ENCODE data around the gene ZNF19. TPM values are rescaled to one million over a fixed set of nuclear protein-coding genes. Genes with fewer than 3 reads are reported as not detected.
A peak's percentile ranks its signal among the peaks of the same experiment; 100 is the strongest.

Gene ZNF19
- total RNA-seq, 6 donors from 2014 or later: 9.4 to 44.0 (median 18.6) TPM

DNA sequence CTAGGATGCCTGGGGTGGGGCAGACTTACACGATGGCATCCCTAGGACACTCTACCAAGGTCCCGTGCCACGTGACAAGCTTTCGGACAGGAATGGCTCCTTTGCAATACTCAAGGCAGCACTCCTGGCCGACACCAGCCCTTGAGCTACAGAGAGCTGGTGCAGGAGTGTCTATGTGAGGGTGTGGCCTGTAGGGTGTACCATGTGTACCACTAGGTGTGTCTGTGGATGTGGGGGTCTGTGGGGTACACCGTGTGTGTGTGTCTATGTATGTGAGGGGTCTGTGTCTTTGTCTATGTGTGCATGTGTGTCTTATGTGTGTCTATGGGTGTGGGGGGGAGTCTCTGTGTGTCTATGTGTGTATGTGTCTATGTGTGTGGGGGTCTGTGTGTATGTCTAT lies 45.4 kb downstream of the ZNF19 start:
- Histone ChIP-seq H3K36me3 (peaks cover 2 to 10% (median 6%) of the 10 kb centered on the region in 4 donors), H3K4me1 (no peaks in the 10 kb centered on the region), H3K4me3 (no peak overlapping the region), H3K27me3 (no peaks in the 10 kb centered on the region), H3K9me3 (peaks cover 33 to 64% (median 50%) of the 10 kb centered on the region in 4 donors), H3K27ac (no peak overlapping the region)
- ATAC-seq (ENCODE audit: low FRiP score in 2 of 2) (peak in 1 of 2 donors; percentile 3), DNase-seq (no peak)
- TF ChIP-seq POLR2A (IDR thresholded peaks at IDR 0.05) (no peak), EP300 (IDR thresholded peaks at IDR 0.05) (no peak), POLR2AphosphoS5 (IDR thresholded peaks at IDR 0.05) (no peak), CTCF (IDR thresholded peaks at IDR 0.05) (no peak)
- 92 to 100% methylated on average over 6 of the region's 6 CpGs for WGBS, 2 donors

DNA sequence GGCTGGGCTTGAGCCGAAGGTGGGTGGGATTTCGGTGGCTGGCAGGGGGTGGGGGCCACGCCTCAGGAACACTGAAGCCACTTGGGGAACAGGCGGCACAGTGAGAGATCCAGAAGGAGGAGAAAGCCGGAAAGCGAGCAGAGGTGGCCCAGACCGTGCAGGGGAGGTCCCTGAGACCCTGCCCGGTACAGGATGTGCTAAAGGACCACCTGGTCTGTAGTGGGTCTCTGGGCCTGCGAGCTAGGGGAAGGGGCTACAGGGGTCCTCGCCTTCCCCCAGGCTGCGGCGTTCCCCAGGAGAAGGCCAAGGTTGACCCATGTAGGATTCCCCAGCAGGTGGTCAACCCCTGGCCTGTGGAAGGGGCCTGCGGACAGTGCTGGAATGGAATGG lies 47.1 kb downstream of the ZNF19 start, which contains the start of gene TLE7:
TLE7 (minus strand) TSS at position 4 of the 390 bp plus-strand sequence. CDS start 8,730 bp downstream, outside the sequence.
- Histone ChIP-seq H3K27ac (no peak within 1 kb of the TSS), H3K36me3 (no peaks in the 10 kb centered on the region), H3K27me3 (no peaks in the 10 kb centered on the region), H3K9me3 (peaks cover 18 to 47% (median 33%) of the 10 kb centered on the region in 4 donors), H3K4me3 (no peak within 1 kb of the TSS), H3K4me1 (no peaks in the 10 kb centered on the region)
- no peak for TF ChIP-seq POLR2AphosphoS5 (IDR thresholded peaks at IDR 0.05)
- DNase-seq (no peak), ATAC-seq (ENCODE audit: low FRiP score in 2 of 2) (no peak)
- 83 to 85% methylated on average over 13 of the region's 13 CpGs for WGBS, 2 donors

DNA sequence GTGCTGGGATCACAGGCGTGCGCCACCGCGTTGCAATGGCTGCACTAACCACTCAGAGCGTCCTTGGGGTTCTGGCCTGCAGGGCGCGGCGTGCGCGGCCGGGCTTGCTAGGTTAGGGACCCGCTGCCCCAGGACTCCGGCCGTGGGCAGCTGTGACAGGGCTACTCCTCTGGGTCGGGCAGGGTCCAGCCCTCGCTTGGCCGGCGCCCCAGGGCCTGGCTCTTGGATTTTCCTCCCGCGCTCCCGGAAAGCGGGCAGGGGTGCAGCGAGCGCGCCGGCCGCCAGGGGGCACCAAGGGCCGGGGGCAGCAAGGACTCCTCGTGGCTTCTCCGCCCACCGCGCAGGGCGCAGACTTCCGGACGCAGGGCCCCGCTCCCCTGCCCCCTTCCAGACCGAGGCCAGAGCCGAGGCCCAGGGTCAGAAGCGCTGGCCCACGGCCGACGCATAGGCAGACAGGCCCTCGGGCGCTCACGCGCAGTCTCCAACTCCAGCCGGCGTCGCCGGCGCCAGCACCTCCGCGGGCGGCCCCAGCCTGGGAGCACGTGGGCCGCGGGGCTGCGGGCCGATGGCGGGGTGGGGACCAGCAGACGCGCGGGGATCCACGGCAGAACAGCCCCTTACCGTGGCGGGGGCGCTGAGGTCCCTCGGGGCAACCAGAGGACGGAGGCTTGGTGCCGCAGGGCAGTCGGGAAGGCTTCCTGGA lies 47.6 kb downstream of the ZNF19 start:
- H3K9me3 ChIP-seq: peaks cover 13 to 41% (median 29%) of the 10 kb centered on the region in 4 donors

DNA sequence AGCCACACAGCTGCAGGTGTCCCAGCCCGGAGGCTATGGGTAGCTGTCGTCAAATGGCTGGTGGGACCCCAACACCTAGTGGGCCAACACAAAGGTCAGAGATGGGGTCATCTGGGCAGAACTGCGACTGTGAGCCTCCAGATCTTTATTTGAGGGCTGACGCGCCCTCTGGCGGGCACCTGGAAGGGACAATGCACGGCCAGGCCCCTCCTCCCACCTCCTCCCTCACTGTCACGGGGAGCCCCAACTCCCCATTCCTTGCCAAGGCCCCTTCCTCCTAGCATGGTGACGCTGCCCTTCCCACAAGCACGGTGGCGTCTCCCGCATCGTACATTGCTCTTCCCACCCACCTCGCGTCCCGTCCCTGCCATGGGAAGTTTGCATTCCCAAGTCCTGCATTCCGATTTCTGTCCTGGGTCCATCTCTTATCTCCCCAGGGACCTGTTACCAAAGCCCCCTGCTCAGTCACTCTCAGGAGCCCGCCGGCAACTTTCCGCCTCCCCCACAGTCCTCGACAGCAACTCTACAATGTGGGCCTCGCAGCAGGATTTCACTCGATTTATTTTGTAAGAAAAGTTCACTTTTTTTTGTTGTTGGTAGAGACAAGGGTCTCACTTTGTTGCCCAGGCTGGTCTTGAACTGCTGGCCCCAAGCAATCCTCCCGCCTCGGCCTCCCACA lies 48.3 kb downstream of the ZNF19 start:
- 76 to 78% methylated on average over 23 of the region's 25 CpGs for WGBS, 2 donors
- TF ChIP-seq CTCF (IDR thresholded peaks at IDR 0.05) (no peak), POLR2AphosphoS5 (IDR thresholded peaks at IDR 0.05) (no peak), EP300 (IDR thresholded peaks at IDR 0.05) (no peak), POLR2A (IDR thresholded peaks at IDR 0.05) (no peak)
- Histone ChIP-seq H3K4me3 (no peak overlapping the region), H3K27ac (no peak overlapping the region), H3K4me1 (no peaks in the 10 kb centered on the region), H3K27me3 (no peaks in the 10 kb centered on the region), H3K36me3 (no peaks in the 10 kb centered on the region), H3K9me3 (peaks cover 8 to 35% (median 24%) of the 10 kb centered on the region in 4 donors)
- ATAC-seq (ENCODE audit: low FRiP score in 2 of 2) (no peak), DNase-seq (no peak)

More for the DNA sequence above, 47.6 kb downstream of the ZNF19 start:
- H3K27me3 ChIP-seq: no peaks in the 10 kb centered on the region
- no peak overlapping the region for H3K27ac ChIP-seq
- DNase-seq (peak in 1 of 2 donors; percentile 88), ATAC-seq (ENCODE audit: low FRiP score in 2 of 2) (peak in 1 of 2 donors; percentile 11)
- H3K4me3 ChIP-seq: no peak overlapping the region
- no peaks in the 10 kb centered on the region for H3K4me1 ChIP-seq
- TF ChIP-seq EP300 (IDR thresholded peaks at IDR 0.05) (no peak), CTCF (IDR thresholded peaks at IDR 0.05) (peak; percentile 32 to 65 (median 46))
- 39 to 84% methylated on average over 7 to 55 of the region's 71 CpGs for WGBS, 2 donors
- no peaks in the 10 kb centered on the region for H3K36me3 ChIP-seq

DNA sequence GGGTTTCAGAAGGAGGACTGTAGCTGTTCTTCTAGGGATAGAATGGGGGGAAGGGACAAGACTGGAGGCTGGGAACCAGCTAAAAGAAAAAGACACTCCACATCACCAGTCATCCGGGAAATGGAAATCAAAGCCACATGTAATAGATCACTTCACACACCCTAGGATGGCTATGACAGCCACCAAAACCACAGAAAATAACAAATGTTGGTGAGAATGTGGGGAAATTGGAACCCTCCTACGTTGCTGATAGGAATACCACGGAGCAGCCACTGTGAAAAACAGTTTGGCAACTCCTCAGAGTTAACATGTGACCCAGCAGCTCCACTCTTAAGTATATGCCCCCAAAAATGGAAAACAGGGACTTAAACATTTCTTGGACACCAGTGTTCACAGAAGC lies 49.6 kb downstream of the ZNF19 start:
- H3K27me3 ChIP-seq: no peaks in the 10 kb centered on the region
- H3K4me1 ChIP-seq: no peaks in the 10 kb centered on the region
- TF ChIP-seq POLR2AphosphoS5 (IDR thresholded peaks at IDR 0.05): no peak
- no peak for TF ChIP-seq EP300 (IDR thresholded peaks at IDR 0.05)
- no peak for TF ChIP-seq CTCF (IDR thresholded peaks at IDR 0.05)
- TF ChIP-seq POLR2A (IDR thresholded peaks at IDR 0.05): no peak
- no peak for DNase-seq
- no peak overlapping the region for H3K4me3 ChIP-seq
- peaks cover 2 to 22% (median 12%) of the 10 kb centered on the region in 4 donors for H3K9me3 ChIP-seq
- H3K27ac ChIP-seq: no peak overlapping the region
- WGBS, 2 donors: 28 to 40% methylated on average over 3 of the region's 3 CpGs
- no peak for ATAC-seq (ENCODE audit: low FRiP score in 2 of 2)
- H3K36me3 ChIP-seq: no peaks in the 10 kb centered on the region

Measured in upper lobe of left lung (tissue), 6 donors.